IMR-90 (cell line): ENCODE results near the gene NOP14. TPM values are rescaled to one million over a fixed set of nuclear protein-coding genes. Genes with fewer than 3 reads are reported as not detected.

Experiments
- ATAC-seq: fragments of 200-7000 bp; cut with Tn5 transposase; 2 replicates; pipeline ENCODE4 v1.9.1; 2020; ENCODE audit warnings: low read depth, mild to moderate bottlenecking, moderate library complexity
- BruUV-seq: library from RNA; stranded (reverse); fragments of 400-500 nt; replicated peaks from 2 replicates; lab custom pipeline; 2021; lab: Mats Ljungman, UMichigan
- CTCF ChIA-PET: fragments of 300-600 bp; formaldehyde crosslinking; extraction: SDS; loops from one replicate; lab custom pipeline; 2021; ENCODE audit warnings: antibody characterized with exemption; lab: Yijun Ruan, JAX
- POLR2A ChIA-PET: fragments of 300-600 bp; sonication (Branson Sonifier 250); formaldehyde crosslinking; loops from one replicate; lab custom pipeline; 2022; ENCODE audit warnings: antibody characterized with exemption; ENCODE audit not compliant: unreplicated experiment; lab: Charles Lee
- DNase-seq: peaks from one replicate; pipeline ENCODE4 v3.0.0; 2013
- H2AFZ ChIP-seq: replicated peaks from 2 replicates; pipeline ENCODE3; 2013; ENCODE audit warnings: low read length, mild to moderate bottlenecking; ENCODE audit not compliant: poor library complexity
- H2AK5ac ChIP-seq: 2 replicates; pipeline ENCODE4 v1.6.1; 2013; ENCODE audit warnings: low read depth, low read length, inconsistent platforms
- H2AK9ac ChIP-seq: replicated peaks from 2 replicates; pipeline ENCODE3; 2013; ENCODE audit warnings: mild to moderate bottlenecking, low read depth, low read length, moderate library complexity; ENCODE audit not compliant: poor library complexity
- H2BK120ac ChIP-seq: 2 replicates; pipeline ENCODE4 v1.6.1; 2013; ENCODE audit warnings: low read depth, low read length, inconsistent platforms
- H2BK15ac ChIP-seq: 3 replicates; pipeline ENCODE4 v1.6.1; 2013; ENCODE audit warnings: low read depth, low read length, inconsistent platforms
- H2BK20ac ChIP-seq: 2 replicates; pipeline ENCODE4 v1.6.1; 2013; ENCODE audit warnings: low read depth, mild to moderate bottlenecking, inconsistent platforms, low read length, moderate library complexity
- H2BK5ac ChIP-seq: 2 replicates; pipeline ENCODE4 v1.6.1; 2013; ENCODE audit warnings: mild to moderate bottlenecking, low read depth, low read length, inconsistent platforms; ENCODE audit not compliant: poor library complexity, severe bottlenecking
- H3K14ac ChIP-seq: replicated peaks from 2 replicates; pipeline ENCODE4 v1.6.1; 2013; ENCODE audit warnings: low read depth, low read length, inconsistent platforms
- H3K18ac ChIP-seq: 2 replicates; pipeline ENCODE4 v1.6.1; 2013; ENCODE audit warnings: low read depth, low read length, control low read depth
- H3K23ac ChIP-seq: 2 replicates; pipeline ENCODE4 v1.6.1; 2013; ENCODE audit warnings: low read depth, low read length, inconsistent platforms
- H3K27ac ChIP-seq: 2 replicates; pipeline ENCODE4 v1.5.1; 2013; ENCODE audit warnings: mild to moderate bottlenecking, control low read depth, low read length; ENCODE audit not compliant: insufficient read depth
- H3K27me3 ChIP-seq: 2 replicates; pipeline ENCODE4 v1.6.1; 2013; ENCODE audit warnings: low read length; ENCODE audit not compliant: control insufficient read depth, insufficient read depth
- H3K36me3 ChIP-seq: 2 replicates; pipeline ENCODE4 v1.6.1; 2013; ENCODE audit warnings: low read length, mixed read lengths; ENCODE audit not compliant: control insufficient read depth, insufficient read depth
- H3K4ac ChIP-seq: 2 replicates; pipeline ENCODE4 v1.6.1; 2013; ENCODE audit warnings: low read depth, low read length, inconsistent platforms
- H3K4me1 ChIP-seq: 2 replicates; pipeline ENCODE4 v1.6.1; 2013; ENCODE audit warnings: low read length, mixed read lengths; ENCODE audit not compliant: control insufficient read depth, insufficient read depth
- H3K4me2 ChIP-seq: 2 replicates; pipeline ENCODE4 v1.6.1; 2013; ENCODE audit warnings: low read depth, mild to moderate bottlenecking, control low read depth, low read length, moderate library complexity
- H3K4me3 ChIP-seq: 2 replicates; pipeline ENCODE4 v1.5.1; 2013; ENCODE audit warnings: low read depth, mild to moderate bottlenecking, control low read depth, low read length, moderate library complexity; ENCODE audit not compliant: insufficient read depth
- H3K56ac ChIP-seq: 2 replicates; pipeline ENCODE4 v1.6.1; 2013; ENCODE audit warnings: low read length, inconsistent platforms; ENCODE audit not compliant: insufficient read depth; ENCODE audit errors: extremely low read depth
- H3K79me1 ChIP-seq, 2 experiments: 2 replicates each; pipeline ENCODE4 v1.6.1; 2013; ENCODE audit warnings: low read length in 2 of 2, inconsistent platforms in 1 of 2, low read depth in 1 of 2
- H3K9ac ChIP-seq: 2 replicates; pipeline ENCODE4 v1.6.1; 2013; ENCODE audit warnings: low read depth, low read length, control low read depth
- H3K9me1 ChIP-seq: 2 replicates; pipeline ENCODE4 v1.6.1; 2013; ENCODE audit warnings: low read length, inconsistent platforms; ENCODE audit not compliant: insufficient read depth
- H3K9me3 ChIP-seq: 2 replicates; pipeline ENCODE4 v1.6.1; 2013; ENCODE audit warnings: low read length; ENCODE audit not compliant: control insufficient read depth, insufficient read depth
- H4K20me1 ChIP-seq: 2 replicates; pipeline ENCODE4 v1.6.1; 2013; ENCODE audit warnings: low read length, inconsistent platforms; ENCODE audit not compliant: insufficient read depth
- H4K5ac ChIP-seq: 2 replicates; pipeline ENCODE4 v1.6.1; 2013; ENCODE audit warnings: mild to moderate bottlenecking, low read depth, low read length, control low read depth
- H4K8ac ChIP-seq, 2 experiments: 2 replicates each; pipeline ENCODE4 v1.6.1; 2013; ENCODE audit warnings: low read depth in 2 of 2, low read length in 2 of 2, control low read depth in 1 of 2, inconsistent platforms in 1 of 2
- H4K91ac ChIP-seq: 2 replicates; pipeline ENCODE4 v1.6.1; 2013; ENCODE audit warnings: low read depth, low read length, inconsistent platforms; ENCODE audit not compliant: insufficient read depth
- MAZ ChIP-seq: IDR thresholded peaks from 2 replicates; pipeline ENCODE4 v1.6.1; 2012; ENCODE audit warnings: low read depth, mild to moderate bottlenecking, low read length, improper control_type of control experiment, moderate library complexity, borderline replicate concordance
- RAD21 ChIP-seq: IDR thresholded peaks from 2 replicates; pipeline ENCODE4 v1.6.1; 2012; ENCODE audit warnings: low read length, improper control_type of control experiment
- SMC3 ChIP-seq: fragments of 150-350 bp; IDR thresholded peaks from 2 replicates; pipeline ENCODE4 v1.6.1; 2016; ENCODE audit warnings: low read depth, mild to moderate bottlenecking, antibody characterized with exemption, low read length, moderate library complexity
- WGBS, 2 experiments: methylation state at CpG; one replicate each; pipeline versions ENCODE4 v1.1.5 to v1.1.7; 2013; ENCODE audit warnings: missing lambda C conversion rate in 2 of 2; ENCODE audit not compliant: insufficient read length in 1 of 2; ENCODE audit errors: extremely low coverage in 2 of 2; 5-methylcytosine and 5-hydroxymethylcytosine counted together
- dilution Hi-C: fragments of 300-500 bp; cut with HindIII; formaldehyde crosslinking; loops from one replicate; pipeline ENCODE4 v1.14.3; 2018; ENCODE audit warnings: low sequenced_read_pairs; ENCODE audit not compliant: unreplicated experiment
- in situ Hi-C: fragments of 300-500 bp; cut with MboI; formaldehyde crosslinking; loops from 3 replicates; pipeline ENCODE4 v1.14.3; 2019; ENCODE audit warnings: low sequenced_read_pairs, inconsistent platforms, mixed read lengths
- intact Hi-C: fragments of 100-400 bp; cut with micrococcal nuclease; formaldehyde crosslinking; loops from 2 replicates; pipeline ENCODE4 v1.10.0; 2022
- polyA plus RNA-seq, 3 experiments: library from polyadenylated mRNA; depleted of rRNA; stranded (reverse); fragments of >200 nt; gene quantifications; 2 replicates each; pipeline ENCODE4 v1.2.3, GENCODE V29; 2012; ENCODE audit warnings: low replicate concordance in 1 of 3
- total RNA-seq: library from RNA; depleted of rRNA; stranded (reverse); fragments of >200 nt; gene quantifications from 2 replicates; pipeline ENCODE4 v1.2.3, GENCODE V29; 2012
- TF ChIP-seq, protein P1 (sequence below): fragments of 150-350 bp; IDR thresholded peaks from 2 replicates; pipeline ENCODE4 v1.6.1; 2016; ENCODE audit warnings: low read depth, mild to moderate bottlenecking, low read length, moderate library complexity, borderline replicate concordance
- TF ChIP-seq, protein P2 (sequence below): conservative IDR thresholded peaks from 2 replicates; pipeline ENCODE4 v1.5.1; 2012; ENCODE audit warnings: mild to moderate bottlenecking, low read depth, low read length, improper control_type of control experiment

NOP14 gene
- total and polyA plus RNA-seq, 2 of the 4 experiments (the other 2 are of a cell fraction): 10.9 to 12.6 TPM

DNA sequence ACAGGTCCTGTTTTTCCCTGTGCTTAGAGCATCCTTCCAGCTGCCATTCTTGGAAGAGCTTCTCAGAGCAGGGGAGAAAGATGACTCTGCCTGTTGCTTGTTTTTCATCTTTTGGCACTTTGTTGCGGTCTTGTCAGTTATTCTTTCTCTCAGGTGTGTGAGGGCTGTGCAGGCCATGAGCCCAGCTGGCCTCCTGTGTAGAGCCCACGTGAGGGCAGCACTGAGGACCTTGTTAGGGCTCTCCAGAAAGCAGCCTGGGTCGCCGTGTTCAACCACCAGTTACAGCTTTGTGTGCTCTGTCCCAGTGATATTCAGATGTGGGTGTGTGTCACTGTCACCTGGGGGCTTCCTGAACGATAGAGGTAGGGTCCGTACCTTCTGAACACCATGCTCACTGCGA is 52.8 kb downstream of the NOP14 start:
- H2AK5ac ChIP-seq: no peak overlapping the region
- ChIA-PET POLR2A (no interaction called here), CTCF (no interaction called here)
- H2BK5ac ChIP-seq: no peak overlapping the region
- intact Hi-C loops (no loop called here), in situ Hi-C loops (no loop called here), dilution Hi-C loops (no loop called here)
- H3K9me1 ChIP-seq: peaks cover 14% of the 10 kb centered on the region
- H2AK9ac ChIP-seq: no peak overlapping the region
- H3K4ac ChIP-seq: no peak overlapping the region
- H4K5ac ChIP-seq: no peak overlapping the region
- no peak for DNase-seq
- TF ChIP-seq MAZ: no peak
- TF ChIP-seq SMC3: no peak
- TF ChIP-seq RAD21: no peak
- TF ChIP-seq, protein P1, sequence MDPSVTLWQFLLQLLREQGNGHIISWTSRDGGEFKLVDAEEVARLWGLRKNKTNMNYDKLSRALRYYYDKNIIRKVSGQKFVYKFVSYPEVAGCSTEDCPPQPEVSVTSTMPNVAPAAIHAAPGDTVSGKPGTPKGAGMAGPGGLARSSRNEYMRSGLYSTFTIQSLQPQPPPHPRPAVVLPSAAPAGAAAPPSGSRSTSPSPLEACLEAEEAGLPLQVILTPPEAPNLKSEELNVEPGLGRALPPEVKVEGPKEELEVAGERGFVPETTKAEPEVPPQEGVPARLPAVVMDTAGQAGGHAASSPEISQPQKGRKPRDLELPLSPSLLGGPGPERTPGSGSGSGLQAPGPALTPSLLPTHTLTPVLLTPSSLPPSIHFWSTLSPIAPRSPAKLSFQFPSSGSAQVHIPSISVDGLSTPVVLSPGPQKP: no peak
- TF ChIP-seq, protein P2, sequence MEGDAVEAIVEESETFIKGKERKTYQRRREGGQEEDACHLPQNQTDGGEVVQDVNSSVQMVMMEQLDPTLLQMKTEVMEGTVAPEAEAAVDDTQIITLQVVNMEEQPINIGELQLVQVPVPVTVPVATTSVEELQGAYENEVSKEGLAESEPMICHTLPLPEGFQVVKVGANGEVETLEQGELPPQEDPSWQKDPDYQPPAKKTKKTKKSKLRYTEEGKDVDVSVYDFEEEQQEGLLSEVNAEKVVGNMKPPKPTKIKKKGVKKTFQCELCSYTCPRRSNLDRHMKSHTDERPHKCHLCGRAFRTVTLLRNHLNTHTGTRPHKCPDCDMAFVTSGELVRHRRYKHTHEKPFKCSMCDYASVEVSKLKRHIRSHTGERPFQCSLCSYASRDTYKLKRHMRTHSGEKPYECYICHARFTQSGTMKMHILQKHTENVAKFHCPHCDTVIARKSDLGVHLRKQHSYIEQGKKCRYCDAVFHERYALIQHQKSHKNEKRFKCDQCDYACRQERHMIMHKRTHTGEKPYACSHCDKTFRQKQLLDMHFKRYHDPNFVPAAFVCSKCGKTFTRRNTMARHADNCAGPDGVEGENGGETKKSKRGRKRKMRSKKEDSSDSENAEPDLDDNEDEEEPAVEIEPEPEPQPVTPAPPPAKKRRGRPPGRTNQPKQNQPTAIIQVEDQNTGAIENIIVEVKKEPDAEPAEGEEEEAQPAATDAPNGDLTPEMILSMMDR: 0 out of 2 replicates have a peak, but pooled peaks have one; percentile 3
- peaks cover 80% of the 10 kb centered on the region for H3K36me3 ChIP-seq
- H3K56ac ChIP-seq: no peak overlapping the region
- H4K91ac ChIP-seq: no peak overlapping the region
- no peak overlapping the region for H2BK15ac ChIP-seq
- H4K20me1 ChIP-seq: peaks cover 3% of the 10 kb centered on the region; the same call in 1 of the 2 replicates
- H3K4me2 ChIP-seq: no peak overlapping the region
- BruUV-seq: no TSS peak
- no peak overlapping the region for H3K14ac ChIP-seq
- no peaks in the 10 kb centered on the region for H3K27me3 ChIP-seq
- H2BK120ac ChIP-seq: no peak overlapping the region
- no peak overlapping the region for H3K4me3 ChIP-seq
- no peaks in the 10 kb centered on the region for H3K4me1 ChIP-seq
- H3K23ac ChIP-seq: no peak overlapping the region
- H3K79me1 ChIP-seq: peaks cover 19 to 70% of the 10 kb centered on the region in 2 experiments
- no peak overlapping the region for H4K8ac ChIP-seq
- H2AFZ ChIP-seq: no peak overlapping the region
- no peak for ATAC-seq
- no peak overlapping the region for H3K9ac ChIP-seq
- WGBS, 2 experiments: no CpG with 5 or more reads among the region's 7 CpGs
- no peak overlapping the region for H2BK20ac ChIP-seq
- no peaks in the 10 kb centered on the region for H3K9me3 ChIP-seq
- H3K27ac ChIP-seq: no peak overlapping the region
- no peak overlapping the region for H3K18ac ChIP-seq
